Tibial nerve (tissue), 4 donors: ENCODE results near the gene CTSL.

Source experiments
- CTCF ChIP-seq, 5 experiments: fragments of 200-600 bp in 3 of 5; fragments of 450-650 bp in 2 of 5; sonication (generic) in 3 of 5; IDR thresholded peaks; one replicate each; pipeline ENCODE4 v1.5.1; 2016 to 2019; ENCODE audit warnings: antibody characterized with exemption in 5 of 5, mild to moderate bottlenecking in 3 of 5, moderate library complexity in 2 of 5
- EP300 ChIP-seq, 2 donors: sonication (generic); formaldehyde crosslinking; IDR thresholded peaks; one replicate each; pipeline ENCODE4 v1.6.1; 2017; ENCODE audit warnings: antibody characterized with exemption in 2 of 2, mild to moderate bottlenecking in 1 of 2
- POLR2A ChIP-seq, 2 donors: fragments of 450-650 bp; IDR thresholded peaks; one replicate each; pipeline ENCODE4 v1.6.1; 2017; ENCODE audit warnings: antibody characterized with exemption in 2 of 2, mild to moderate bottlenecking in 2 of 2, moderate library complexity in 2 of 2

- TF ChIP-seq CTCF (IDR thresholded peaks at IDR 0.05) (no peak), POLR2A (IDR thresholded peaks at IDR 0.05) (no peak), EP300 (IDR thresholded peaks at IDR 0.05) (no peak)
Observed at GRCh38 chr9:87763286-87763685, 37.4 kb downstream of the CTSL start.
